Endothelial cell (in vitro differentiated cells): ENCODE data around the gene MYO3B. TPM values are rescaled to one million over a fixed set of nuclear protein-coding genes. Genes with fewer than 3 reads are reported as not detected.

Source experiments
- DNase-seq: peaks from one replicate; pipeline ENCODE4 v3.0.0; 2021; ENCODE audit warnings: low spot score
- H3K27ac Mint-ChIP-seq: one replicate; pipeline ENCODE4 v1.8.0; 2021; ENCODE audit warnings: mixed read lengths, inconsistent platforms; ENCODE audit not compliant: unreplicated experiment
- H3K27me3 Mint-ChIP-seq: one replicate; pipeline ENCODE4 v1.8.0; 2021; ENCODE audit warnings: mild to moderate bottlenecking, moderate library complexity, mixed read lengths, inconsistent platforms; ENCODE audit not compliant: unreplicated experiment
- H3K36me3 Mint-ChIP-seq: one replicate; pipeline ENCODE4 v1.8.0; 2021; ENCODE audit warnings: mild to moderate bottlenecking, low read depth, mixed read lengths, inconsistent platforms; ENCODE audit not compliant: unreplicated experiment
- H3K4me1 Mint-ChIP-seq: one replicate; pipeline ENCODE4 v1.8.0; 2021; ENCODE audit warnings: mild to moderate bottlenecking, mixed read lengths, inconsistent platforms; ENCODE audit not compliant: unreplicated experiment
- H3K4me3 Mint-ChIP-seq: one replicate; pipeline ENCODE4 v1.8.0; 2021; ENCODE audit warnings: mild to moderate bottlenecking, mixed read lengths, inconsistent platforms; ENCODE audit not compliant: unreplicated experiment
- H3K9me3 Mint-ChIP-seq: one replicate; pipeline ENCODE4 v1.8.0; 2021; ENCODE audit warnings: mixed read lengths, inconsistent platforms; ENCODE audit not compliant: unreplicated experiment
- total RNA-seq: library from RNA; stranded (reverse); fragmentation: NEBNext Ultra II Directional; extraction: Animal tissue kit (Norgen Biotek cat#: 25700); gene quantifications from one replicate; pipeline ENCODE4 v1.2.1, GENCODE V29; 2021; ENCODE audit not compliant: unreplicated experiment
- TF ChIP-seq, protein P1 (sequence below): fragments of 200-600 bp; sonication (generic); IDR thresholded peaks from one replicate; pipeline ENCODE4 v1.5.0; 2021; ENCODE audit warnings: antibody characterized with exemption; ENCODE audit not compliant: unreplicated experiment

The MYO3B gene
- total RNA-seq, 1 donor from 2014 or later: 1.3 TPM

DNA sequence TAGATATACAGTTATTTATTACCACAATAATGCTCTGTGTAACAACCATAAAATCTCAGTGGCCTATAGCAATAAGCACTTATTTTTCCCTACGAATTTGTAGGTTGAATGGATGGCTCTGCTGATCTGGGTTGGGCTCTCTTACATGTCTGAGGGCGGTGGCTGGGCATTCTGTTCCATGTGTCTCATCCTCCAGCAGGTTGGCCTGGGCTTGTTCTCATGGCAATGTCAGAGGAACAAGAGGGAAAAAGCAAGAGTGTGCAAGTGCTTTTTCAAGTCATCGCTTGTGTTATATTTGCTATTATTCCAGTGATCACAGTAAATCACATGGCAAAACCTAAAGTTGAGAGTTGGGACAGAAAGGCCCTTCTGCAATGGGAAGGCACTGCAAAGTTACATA is 30.4 kb upstream of the MYO3B start:
- Mint-ChIP-seq H3K27me3 (no peaks in the 10 kb centered on the region), H3K9me3 (no peaks in the 10 kb centered on the region), H3K4me1 (no peaks in the 10 kb centered on the region), H3K36me3 (no peaks in the 10 kb centered on the region), H3K4me3 (no peak overlapping the region), H3K27ac (no peak overlapping the region)
- TF ChIP-seq, protein P1, sequence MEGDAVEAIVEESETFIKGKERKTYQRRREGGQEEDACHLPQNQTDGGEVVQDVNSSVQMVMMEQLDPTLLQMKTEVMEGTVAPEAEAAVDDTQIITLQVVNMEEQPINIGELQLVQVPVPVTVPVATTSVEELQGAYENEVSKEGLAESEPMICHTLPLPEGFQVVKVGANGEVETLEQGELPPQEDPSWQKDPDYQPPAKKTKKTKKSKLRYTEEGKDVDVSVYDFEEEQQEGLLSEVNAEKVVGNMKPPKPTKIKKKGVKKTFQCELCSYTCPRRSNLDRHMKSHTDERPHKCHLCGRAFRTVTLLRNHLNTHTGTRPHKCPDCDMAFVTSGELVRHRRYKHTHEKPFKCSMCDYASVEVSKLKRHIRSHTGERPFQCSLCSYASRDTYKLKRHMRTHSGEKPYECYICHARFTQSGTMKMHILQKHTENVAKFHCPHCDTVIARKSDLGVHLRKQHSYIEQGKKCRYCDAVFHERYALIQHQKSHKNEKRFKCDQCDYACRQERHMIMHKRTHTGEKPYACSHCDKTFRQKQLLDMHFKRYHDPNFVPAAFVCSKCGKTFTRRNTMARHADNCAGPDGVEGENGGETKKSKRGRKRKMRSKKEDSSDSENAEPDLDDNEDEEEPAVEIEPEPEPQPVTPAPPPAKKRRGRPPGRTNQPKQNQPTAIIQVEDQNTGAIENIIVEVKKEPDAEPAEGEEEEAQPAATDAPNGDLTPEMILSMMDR: no peak
- no peak for DNase-seq

DNA sequence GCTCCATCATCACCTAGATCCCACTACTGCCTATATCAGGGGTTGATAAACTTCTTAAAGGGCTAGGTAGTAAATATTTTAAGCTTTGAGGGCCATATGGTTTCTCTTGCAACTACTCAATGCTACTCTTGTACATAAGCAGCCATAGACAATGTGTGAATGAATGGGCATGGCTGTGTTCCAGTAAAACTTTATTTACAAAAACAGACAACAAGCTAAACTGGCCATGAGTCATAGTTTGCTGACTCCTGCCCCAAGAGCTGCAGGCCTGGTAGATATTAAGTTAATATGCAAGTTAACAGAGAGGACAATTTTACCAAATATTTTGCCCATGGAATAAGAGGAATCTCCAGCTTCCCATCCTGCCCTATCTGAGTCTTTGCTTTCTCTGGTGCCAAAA is 29.8 kb upstream of the MYO3B start:
- Mint-ChIP-seq H3K4me3 (no peak overlapping the region), H3K4me1 (no peaks in the 10 kb centered on the region), H3K36me3 (no peaks in the 10 kb centered on the region), H3K27me3 (no peaks in the 10 kb centered on the region), H3K27ac (no peak overlapping the region), H3K9me3 (no peaks in the 10 kb centered on the region)
- no peak for DNase-seq
- TF ChIP-seq, protein P1: no peak

DNA sequence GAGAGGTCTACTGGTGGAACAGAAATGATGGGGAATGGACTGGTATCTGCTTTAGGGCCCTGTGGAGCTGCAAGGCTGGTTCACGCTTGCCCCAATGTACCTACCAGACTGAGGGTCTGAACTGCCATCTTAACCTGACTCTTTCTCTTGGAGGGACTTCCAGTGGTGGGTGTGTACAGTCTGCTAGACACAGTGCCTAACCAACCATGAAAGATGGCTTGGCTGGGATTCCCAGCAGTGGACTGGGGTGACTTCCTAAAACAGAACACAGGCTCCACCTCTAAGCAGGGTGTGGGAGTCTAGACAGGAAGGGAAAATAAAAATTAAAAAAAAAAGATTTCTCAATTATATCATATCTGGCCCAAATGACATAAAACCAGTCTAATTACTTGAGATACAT is 25.5 kb upstream of the MYO3B start:
- Mint-ChIP-seq H3K27me3 (no peaks in the 10 kb centered on the region), H3K4me3 (no peak overlapping the region), H3K4me1 (peaks cover 14% of the 10 kb centered on the region), H3K36me3 (no peaks in the 10 kb centered on the region), H3K9me3 (no peaks in the 10 kb centered on the region), H3K27ac (no peak overlapping the region)
- no peak for DNase-seq
- TF ChIP-seq, protein P1: no peak

DNA sequence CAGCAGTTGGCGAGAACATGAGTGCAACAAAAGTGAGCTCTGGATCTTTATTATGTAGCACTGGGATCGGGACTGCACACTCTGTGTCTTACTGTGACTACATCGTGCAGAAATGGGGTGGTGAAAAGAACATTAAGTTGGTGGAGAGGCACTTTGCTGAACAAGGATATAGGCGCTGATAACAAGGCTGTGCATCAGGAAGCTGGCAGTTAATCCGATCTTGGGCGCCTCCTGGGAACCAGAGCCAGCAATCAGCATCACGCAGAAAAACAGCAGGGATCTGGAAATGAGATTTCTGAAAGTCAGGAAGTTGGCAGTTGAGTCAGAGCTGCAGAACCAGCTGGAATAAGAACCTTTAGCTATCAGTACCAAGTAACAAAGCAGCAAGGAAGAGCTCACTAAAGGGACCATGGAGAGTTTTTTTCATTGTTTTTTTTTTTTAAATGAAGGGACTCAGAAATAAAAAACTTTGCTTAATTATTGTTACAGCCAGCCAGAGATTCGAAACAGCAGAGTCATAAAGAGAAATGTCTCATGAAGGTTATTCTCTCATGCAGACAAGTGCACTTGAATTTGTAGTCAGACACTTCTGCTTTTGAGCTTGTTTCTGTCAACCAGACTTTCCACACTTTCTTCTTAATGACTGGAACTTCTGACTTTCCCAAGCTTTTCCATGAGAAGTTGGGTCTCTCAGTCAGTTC is 22.8 kb upstream of the MYO3B start:
- H3K4me3 Mint-ChIP-seq: no peak overlapping the region
- H3K27ac Mint-ChIP-seq: peak overlapping the region; percentile 50
- TF ChIP-seq, protein P1: no peak
- H3K4me1 Mint-ChIP-seq: peaks cover 14% of the 10 kb centered on the region
- H3K9me3 Mint-ChIP-seq: no peaks in the 10 kb centered on the region
- H3K36me3 Mint-ChIP-seq: no peaks in the 10 kb centered on the region
- H3K27me3 Mint-ChIP-seq: no peaks in the 10 kb centered on the region
- peak; percentile 12 for DNase-seq

DNA sequence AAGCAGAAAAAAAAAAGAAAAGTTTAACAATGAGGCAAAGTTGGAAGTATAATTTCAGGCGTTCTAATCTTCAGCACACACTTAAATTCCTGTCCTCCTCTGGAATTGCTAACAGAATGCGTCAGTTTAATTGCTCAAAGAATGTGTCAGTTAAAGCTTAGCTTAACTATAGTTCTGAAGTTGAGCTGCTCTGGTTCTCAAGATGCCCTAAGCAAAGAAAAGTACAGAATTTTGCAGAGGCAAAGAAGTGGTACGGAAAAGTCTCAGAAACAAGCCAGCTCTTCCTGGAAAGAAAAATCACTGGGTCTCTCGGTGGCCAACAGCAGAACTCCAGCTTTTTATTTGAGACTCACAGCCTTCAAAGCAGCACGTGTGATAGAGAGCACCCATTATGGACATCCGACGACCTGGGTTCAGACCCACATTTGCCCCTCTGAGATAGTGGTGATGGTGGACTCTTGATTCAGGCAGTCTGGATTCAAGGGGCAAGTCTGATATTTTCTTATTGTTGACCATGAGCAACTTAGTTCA is 22.2 kb upstream of the MYO3B start:
- Mint-ChIP-seq H3K4me3 (no peak overlapping the region), H3K27me3 (no peaks in the 10 kb centered on the region), H3K4me1 (peaks cover 14% of the 10 kb centered on the region), H3K36me3 (no peaks in the 10 kb centered on the region), H3K27ac (peak overlapping the region; percentile 11), H3K9me3 (no peaks in the 10 kb centered on the region)
- no peak for DNase-seq
- TF ChIP-seq, protein P1: no peak
